ENCODE data around the gene DLG2.

DNA sequence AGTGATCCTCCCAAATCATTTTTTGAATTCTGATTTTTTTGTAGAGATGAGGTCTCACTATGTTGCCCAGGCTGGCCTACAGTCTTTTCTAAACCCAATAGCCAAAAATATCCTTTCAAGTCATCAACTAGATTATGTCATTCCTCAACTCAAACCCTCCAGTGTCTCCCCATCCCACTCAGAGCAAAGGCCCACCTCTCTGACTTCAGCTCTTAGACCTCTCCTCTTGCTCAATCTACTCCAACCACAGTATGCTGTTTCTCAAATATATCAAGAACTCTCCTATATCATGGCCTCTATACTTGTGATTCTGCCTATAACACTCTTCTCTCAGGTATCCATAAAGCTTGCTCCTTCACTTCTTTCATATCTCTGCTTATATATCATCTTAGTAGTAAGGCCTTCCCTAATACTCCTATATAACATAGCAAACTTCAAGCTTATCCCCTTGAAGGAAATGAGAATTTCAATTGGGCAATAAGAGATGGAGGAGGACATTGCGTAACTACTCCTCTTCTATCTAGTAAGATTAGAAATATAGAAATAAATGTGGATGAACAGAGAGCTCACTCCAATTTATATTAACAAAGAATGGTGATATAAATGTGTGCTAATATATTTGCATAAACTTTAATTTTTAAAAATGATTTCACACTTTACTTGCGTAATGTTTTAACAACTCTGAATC lies 24.5 kb downstream of the DLG2 start:
- TF ChIP-seq, protein P1, sequence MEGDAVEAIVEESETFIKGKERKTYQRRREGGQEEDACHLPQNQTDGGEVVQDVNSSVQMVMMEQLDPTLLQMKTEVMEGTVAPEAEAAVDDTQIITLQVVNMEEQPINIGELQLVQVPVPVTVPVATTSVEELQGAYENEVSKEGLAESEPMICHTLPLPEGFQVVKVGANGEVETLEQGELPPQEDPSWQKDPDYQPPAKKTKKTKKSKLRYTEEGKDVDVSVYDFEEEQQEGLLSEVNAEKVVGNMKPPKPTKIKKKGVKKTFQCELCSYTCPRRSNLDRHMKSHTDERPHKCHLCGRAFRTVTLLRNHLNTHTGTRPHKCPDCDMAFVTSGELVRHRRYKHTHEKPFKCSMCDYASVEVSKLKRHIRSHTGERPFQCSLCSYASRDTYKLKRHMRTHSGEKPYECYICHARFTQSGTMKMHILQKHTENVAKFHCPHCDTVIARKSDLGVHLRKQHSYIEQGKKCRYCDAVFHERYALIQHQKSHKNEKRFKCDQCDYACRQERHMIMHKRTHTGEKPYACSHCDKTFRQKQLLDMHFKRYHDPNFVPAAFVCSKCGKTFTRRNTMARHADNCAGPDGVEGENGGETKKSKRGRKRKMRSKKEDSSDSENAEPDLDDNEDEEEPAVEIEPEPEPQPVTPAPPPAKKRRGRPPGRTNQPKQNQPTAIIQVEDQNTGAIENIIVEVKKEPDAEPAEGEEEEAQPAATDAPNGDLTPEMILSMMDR (IDR thresholded peaks at IDR 0.05), result no peak
- no peak for TF ChIP-seq EP300 (IDR thresholded peaks at IDR 0.05)

Measured in sigmoid colon (tissue), 4 donors.